AG04449 (cell line): ENCODE data around the gene TNIP1.
A peak's percentile ranks its signal among the peaks of the same experiment; 100 is the strongest.

ENCODE experiments used
- CTCF ChIA-PET: fragments of 350-600 bp; formaldehyde crosslinking; extraction: SDS; loops from one replicate; lab custom pipeline; 2021; ENCODE audit warnings: antibody characterized with exemption; lab: Yijun Ruan, JAX
- POLR2A ChIA-PET: fragments of 400-600, 350-600 bp; formaldehyde crosslinking; extraction: SDS; loops from one replicate; lab custom pipeline; 2020; ENCODE audit warnings: antibody characterized with exemption, inconsistent platforms; lab: Yijun Ruan, JAX
- DNase-seq: peaks from one replicate; pipeline ENCODE4 v3.0.0-alpha.2; 2010; ENCODE audit warnings: low read depth, low spot score
- H3K4me3 ChIP-seq: 2 replicates; pipeline ENCODE4 v1.5.1; 2011; ENCODE audit warnings: low read depth, mild to moderate bottlenecking, control low read depth, low read length
- TF ChIP-seq, protein P1 (sequence below): IDR thresholded peaks from one replicate; pipeline ENCODE4 v1.5.1; 2011; ENCODE audit warnings: mild to moderate bottlenecking, moderate library complexity, low read length, control low read depth, inconsistent platforms; ENCODE audit not compliant: insufficient read depth; ENCODE audit errors: missing control alignments

TNIP1 gene

DNA sequence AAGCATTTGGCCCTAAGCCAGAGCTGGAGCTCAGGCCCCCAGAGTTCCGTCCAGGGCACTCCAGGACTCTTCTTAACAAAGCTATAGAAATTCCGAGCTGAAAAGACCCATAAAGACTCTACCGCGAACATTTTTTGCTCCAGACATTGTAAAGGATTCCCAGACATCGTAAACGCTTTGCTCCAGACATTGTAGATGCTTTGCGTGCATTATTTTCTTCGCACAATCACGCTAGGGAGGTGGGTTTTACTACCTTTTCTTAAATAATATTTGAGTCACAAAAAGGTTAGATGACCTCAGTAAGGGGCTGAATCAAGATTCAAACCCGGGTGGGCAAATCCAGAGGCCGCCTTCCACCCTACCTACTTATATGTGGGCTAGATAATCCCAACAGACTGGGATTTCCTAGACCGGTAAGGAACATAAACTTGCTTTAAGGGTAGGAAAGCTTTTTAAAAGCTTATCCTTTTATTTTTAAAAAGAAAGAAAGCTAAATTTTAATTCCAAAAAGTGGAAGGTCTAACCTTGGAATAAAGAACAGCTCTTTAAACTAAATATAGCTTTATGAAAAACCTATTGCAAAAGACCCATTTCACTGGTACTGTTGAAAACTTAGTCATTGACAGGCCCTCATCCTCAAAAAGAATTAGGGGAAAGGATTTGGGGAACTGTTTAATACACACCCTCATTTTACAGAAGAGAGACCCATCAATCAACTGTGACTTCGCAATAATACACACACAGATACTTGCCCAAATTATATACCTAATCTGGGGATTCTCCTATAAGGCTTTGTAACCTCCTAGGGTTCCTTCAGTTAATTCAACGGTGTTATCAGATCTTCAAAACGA, 822 bp upstream of the TNIP1 start:
- POLR2A ChIA-PET = interaction anchor here (1.5 to 2.1 kb wide), 2 partner anchors 9 to 11 kb away, joined by 7 to 11 read pairs; no protein-coding TSS in a partner anchor

DNA sequence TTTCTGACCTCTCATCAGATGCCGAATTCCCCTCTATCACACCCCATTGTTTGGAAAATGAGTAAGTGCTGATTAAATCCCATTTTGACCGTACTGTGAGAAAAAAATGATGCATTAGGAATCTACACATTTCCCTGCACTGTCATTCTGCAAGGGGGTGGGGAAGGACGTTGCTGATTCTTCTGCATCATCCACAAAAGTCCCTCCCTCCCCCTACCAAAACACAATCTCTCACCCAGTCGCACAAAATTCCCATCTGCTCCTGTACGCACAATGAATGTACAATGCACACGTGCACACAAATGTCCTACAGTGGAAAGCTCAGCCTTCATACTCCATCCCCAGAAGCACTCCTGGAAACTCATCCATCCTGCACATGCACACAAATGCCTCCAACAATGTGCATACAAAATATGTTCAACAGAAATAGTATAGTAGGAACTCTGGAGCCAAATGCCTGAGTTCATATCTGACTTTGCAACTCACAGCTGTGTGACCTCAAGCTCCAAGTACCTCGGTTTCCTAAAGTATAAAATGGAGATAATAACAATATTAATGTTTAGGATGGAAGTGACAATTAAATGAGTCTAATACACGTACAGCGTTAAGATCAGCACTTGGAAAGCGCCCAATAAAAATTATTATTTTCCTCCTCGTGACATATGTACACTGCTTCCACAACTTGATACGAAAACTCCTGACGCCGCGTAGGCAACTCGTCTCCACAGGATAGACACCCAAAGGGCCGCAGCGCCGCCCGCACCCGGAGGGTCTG, 809 bp downstream of the TNIP1 start:
- TF ChIP-seq, protein P1, sequence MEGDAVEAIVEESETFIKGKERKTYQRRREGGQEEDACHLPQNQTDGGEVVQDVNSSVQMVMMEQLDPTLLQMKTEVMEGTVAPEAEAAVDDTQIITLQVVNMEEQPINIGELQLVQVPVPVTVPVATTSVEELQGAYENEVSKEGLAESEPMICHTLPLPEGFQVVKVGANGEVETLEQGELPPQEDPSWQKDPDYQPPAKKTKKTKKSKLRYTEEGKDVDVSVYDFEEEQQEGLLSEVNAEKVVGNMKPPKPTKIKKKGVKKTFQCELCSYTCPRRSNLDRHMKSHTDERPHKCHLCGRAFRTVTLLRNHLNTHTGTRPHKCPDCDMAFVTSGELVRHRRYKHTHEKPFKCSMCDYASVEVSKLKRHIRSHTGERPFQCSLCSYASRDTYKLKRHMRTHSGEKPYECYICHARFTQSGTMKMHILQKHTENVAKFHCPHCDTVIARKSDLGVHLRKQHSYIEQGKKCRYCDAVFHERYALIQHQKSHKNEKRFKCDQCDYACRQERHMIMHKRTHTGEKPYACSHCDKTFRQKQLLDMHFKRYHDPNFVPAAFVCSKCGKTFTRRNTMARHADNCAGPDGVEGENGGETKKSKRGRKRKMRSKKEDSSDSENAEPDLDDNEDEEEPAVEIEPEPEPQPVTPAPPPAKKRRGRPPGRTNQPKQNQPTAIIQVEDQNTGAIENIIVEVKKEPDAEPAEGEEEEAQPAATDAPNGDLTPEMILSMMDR = no peak
- ChIA-PET POLR2A (interaction anchor here (2.1 kb wide), 1 partner anchor 10 kb away, joined by 7 read pairs; no protein-coding TSS in a partner anchor), CTCF (interaction anchor here (2.9 to 6.1 kb wide), 3 partner anchors 28 to 35 kb away, joined by 19 to 36 read pairs (median 22); no protein-coding TSS in a partner anchor)
- peak overlapping the region; percentile 80 for H3K4me3 ChIP-seq
- no peak for DNase-seq

More for the DNA sequence above, 822 bp upstream of the TNIP1 start:
- peak overlapping the region; percentile 80 for H3K4me3 ChIP-seq
- TF ChIP-seq, protein P1 = no peak
- DNase-seq = no peak
- CTCF ChIA-PET = interaction anchor here (0.8 to 6.1 kb wide), 11 partner anchors 9 to 34 kb away, joined by 3 to 36 read pairs (median 3); no protein-coding TSS in a partner anchor

DNA sequence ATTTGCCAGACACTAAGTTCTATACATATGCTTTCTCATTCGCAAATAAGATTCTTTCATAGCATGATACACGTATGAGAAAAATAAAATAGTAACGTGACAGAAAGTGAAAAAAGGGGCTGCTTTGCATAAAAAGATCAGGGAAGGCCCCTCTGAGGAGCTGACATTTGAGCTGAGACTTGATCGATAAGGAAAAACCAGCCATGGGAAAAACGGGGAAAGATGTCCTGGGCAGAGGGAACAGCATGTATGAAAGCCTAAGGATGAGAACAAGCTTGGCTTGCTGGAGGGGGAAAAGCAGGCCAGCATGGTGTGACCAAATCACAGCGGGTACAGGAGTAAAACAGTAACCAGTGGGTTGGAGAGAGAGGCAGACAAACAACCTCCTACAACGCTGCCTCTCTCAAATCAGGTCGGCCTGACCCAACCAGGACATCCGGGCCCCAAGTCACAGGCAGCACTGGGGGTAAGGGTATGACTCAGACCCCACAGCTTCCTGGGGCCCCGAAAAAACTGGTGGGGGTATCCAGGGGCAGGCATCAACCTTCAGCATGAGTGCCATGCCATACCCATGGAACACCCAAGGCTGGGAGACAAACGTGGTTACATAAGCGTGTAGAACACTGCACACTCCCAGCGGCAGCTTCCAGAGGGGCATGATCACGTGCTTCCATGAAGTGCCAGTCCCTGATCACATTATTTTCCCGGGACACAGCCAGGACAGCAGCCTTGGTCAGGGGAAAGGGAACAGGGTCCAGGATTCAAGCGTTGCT, 2.2 kb downstream of the TNIP1 start:
- POLR2A ChIA-PET = no interaction called here
- TF ChIP-seq, protein P1 = no peak
- CTCF ChIA-PET = interaction anchor here (1.0 to 6.1 kb wide), 4 partner anchors 28 to 36 kb away, joined by 3 to 36 read pairs (median 11); no protein-coding TSS in a partner anchor
- H3K4me3 ChIP-seq = no peak overlapping the region
- no peak for DNase-seq

DNA sequence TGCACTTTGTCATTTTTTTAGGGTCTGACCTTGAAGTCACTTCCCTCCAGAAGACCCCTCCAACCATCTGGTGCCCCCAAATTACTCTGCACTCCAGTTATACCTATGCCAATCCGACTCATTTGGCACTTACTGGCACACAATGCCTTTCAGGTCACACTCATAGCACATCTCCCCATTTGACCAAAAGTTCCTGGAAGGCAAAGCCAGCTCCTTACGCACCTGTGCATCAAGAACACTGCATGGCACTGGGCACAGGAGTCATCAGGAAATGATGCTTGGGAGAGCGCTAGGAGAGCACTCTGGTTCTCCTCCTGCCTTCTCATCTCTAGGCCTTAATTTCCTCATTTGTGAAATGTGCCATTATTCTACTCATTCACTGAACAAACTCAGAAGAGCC, 2.9 kb downstream of the TNIP1 start:
- no peak overlapping the region for H3K4me3 ChIP-seq
- POLR2A ChIA-PET = no interaction called here
- no peak for DNase-seq
- CTCF ChIA-PET = interaction anchor here (0.9 to 1.3 kb wide), 3 partner anchors 27 to 38 kb away, joined by 3 to 4 read pairs (median 3); no protein-coding TSS in a partner anchor
- TF ChIP-seq, protein P1 = no peak

DNA sequence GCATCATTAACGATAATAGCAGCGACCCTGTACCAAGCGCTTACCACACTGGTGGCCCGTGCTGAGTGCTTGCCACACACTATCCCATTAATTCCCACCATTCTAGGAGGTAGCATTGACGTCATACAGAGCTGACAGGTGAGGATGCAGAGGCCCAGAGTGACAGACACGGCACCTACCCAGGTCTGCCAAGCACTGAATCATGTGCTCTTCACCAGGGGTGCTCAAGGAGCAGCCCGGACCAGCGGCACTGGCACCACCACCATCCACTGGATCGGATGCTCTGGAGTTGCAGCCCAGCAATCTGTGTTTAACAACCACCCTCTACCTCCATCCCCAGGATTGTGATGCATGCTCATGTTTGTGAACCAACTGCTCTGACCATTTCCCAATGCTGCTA, 3.4 kb downstream of the TNIP1 start:
- DNase-seq = no peak

More for the DNA sequence above, 3.4 kb downstream of the TNIP1 start:
- H3K4me3 ChIP-seq = no peak overlapping the region
- ChIA-PET CTCF (interaction anchor here (0.9 kb wide), 1 partner anchor 38 kb away, joined by 4 read pairs; no protein-coding TSS in a partner anchor), POLR2A (no interaction called here)
- TF ChIP-seq, protein P1 = no peak
